ENCODE results near the gene CRX. TPM values are rescaled to one million over a fixed set of nuclear protein-coding genes. Genes with fewer than 3 reads are reported as not detected.

The CRX gene
- total RNA-seq, 1 donor = not detected

- Histone ChIP-seq H4K20me1 (ENCODE audit: insufficient read depth, low read length) (no peaks in the 10 kb centered on the region), H3K27me3 (ENCODE audit: insufficient read depth, low read length) (peaks cover 4% of the 10 kb centered on the region), H2AFZ (ENCODE audit: low read length) (no peak overlapping the region), H3K9me3 (ENCODE audit: low read depth, low read length) (no peaks in the 10 kb centered on the region), H3K4me1 (ENCODE audit: insufficient read depth, low read length) (no peaks in the 10 kb centered on the region), H3K4me3 (ENCODE audit: insufficient read depth, low read length) (no peak overlapping the region), H3K27ac (ENCODE audit: low read depth, low read length) (no peak overlapping the region), H3K79me2 (ENCODE audit: insufficient read depth, low read length) (no peaks in the 10 kb centered on the region), H3K4me2 (ENCODE audit: insufficient read depth, low read length) (no peak overlapping the region), H3K36me3 (ENCODE audit: insufficient read depth, low read length) (no peaks in the 10 kb centered on the region)
- TF ChIP-seq, protein P1, sequence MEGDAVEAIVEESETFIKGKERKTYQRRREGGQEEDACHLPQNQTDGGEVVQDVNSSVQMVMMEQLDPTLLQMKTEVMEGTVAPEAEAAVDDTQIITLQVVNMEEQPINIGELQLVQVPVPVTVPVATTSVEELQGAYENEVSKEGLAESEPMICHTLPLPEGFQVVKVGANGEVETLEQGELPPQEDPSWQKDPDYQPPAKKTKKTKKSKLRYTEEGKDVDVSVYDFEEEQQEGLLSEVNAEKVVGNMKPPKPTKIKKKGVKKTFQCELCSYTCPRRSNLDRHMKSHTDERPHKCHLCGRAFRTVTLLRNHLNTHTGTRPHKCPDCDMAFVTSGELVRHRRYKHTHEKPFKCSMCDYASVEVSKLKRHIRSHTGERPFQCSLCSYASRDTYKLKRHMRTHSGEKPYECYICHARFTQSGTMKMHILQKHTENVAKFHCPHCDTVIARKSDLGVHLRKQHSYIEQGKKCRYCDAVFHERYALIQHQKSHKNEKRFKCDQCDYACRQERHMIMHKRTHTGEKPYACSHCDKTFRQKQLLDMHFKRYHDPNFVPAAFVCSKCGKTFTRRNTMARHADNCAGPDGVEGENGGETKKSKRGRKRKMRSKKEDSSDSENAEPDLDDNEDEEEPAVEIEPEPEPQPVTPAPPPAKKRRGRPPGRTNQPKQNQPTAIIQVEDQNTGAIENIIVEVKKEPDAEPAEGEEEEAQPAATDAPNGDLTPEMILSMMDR (IDR thresholded peaks at IDR 0.05; ENCODE audit: extremely low read depth, low read depth, low read length) = no peak
- DNase-seq (ENCODE audit: insufficient read length, low spot score, missing footprints) = no peak
Measured at GRCh38 chr19:47890865-47891621, 69.3 kb downstream of the CRX start.

GRCh38 chr19:47891622-47891922 is 69.8 kb downstream of the CRX start:
- H2AFZ ChIP-seq (ENCODE audit: low read length) = no peak overlapping the region
- no peak overlapping the region for H3K4me2 ChIP-seq (ENCODE audit: insufficient read depth, low read length)
- H3K4me3 ChIP-seq (ENCODE audit: insufficient read depth, low read length) = no peak overlapping the region
- no peaks in the 10 kb centered on the region for H3K27me3 ChIP-seq (ENCODE audit: insufficient read depth, low read length)
- TF ChIP-seq, protein P1 (IDR thresholded peaks at IDR 0.05; ENCODE audit: extremely low read depth, low read depth, low read length) = no peak
- no peaks in the 10 kb centered on the region for H3K79me2 ChIP-seq (ENCODE audit: insufficient read depth, low read length)
- no peaks in the 10 kb centered on the region for H3K9me3 ChIP-seq (ENCODE audit: low read depth, low read length)
- H3K27ac ChIP-seq (ENCODE audit: low read depth, low read length) = no peak overlapping the region
- no peaks in the 10 kb centered on the region for H3K4me1 ChIP-seq (ENCODE audit: insufficient read depth, low read length)
- peak; percentile 5 for DNase-seq (ENCODE audit: insufficient read length, low spot score, missing footprints)
- no peaks in the 10 kb centered on the region for H3K36me3 ChIP-seq (ENCODE audit: insufficient read depth, low read length)
- H4K20me1 ChIP-seq (ENCODE audit: insufficient read depth, low read length) = no peaks in the 10 kb centered on the region

DNA sequence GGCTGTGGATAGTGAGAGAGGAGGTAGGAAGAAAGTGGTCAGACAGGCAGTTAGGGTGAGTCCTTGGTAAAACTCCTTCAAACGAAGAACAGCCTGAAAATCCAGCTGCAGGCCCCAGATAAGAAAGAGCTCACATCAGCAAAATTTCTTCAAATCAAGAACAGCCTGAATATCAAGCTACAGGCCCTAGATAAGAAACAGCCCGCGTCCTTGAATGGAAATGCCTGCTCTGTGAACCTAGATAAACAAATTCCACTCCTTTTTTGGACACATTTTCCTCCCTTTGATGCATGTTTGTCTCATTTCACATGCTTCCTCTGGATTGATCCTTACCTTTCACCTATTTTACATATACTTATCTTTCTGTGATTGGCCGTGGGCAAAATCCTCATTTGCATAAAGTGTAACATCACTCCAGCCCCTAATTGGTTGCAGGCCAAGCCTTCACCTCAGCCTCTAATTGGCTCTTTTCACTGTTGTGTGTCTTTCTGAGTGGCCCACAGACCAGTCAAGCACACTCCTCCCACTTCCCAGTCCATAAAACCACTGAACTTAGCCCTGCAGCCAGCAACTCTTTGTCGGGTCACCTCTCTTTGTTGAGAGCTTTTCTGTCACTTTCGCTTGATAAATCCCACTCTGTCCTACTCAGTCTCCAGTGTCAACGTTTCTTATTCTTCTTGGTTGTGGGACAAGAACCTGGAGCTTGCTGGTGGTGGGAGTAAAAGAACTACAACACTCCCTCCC is 70.4 kb downstream of the CRX start:
- no peaks in the 10 kb centered on the region for H3K27me3 ChIP-seq (ENCODE audit: insufficient read depth, low read length)
- no peaks in the 10 kb centered on the region for H3K36me3 ChIP-seq (ENCODE audit: insufficient read depth, low read length)
- no peak overlapping the region for H2AFZ ChIP-seq (ENCODE audit: low read length)
- H3K4me3 ChIP-seq (ENCODE audit: insufficient read depth, low read length) = no peak overlapping the region
- DNase-seq (ENCODE audit: insufficient read length, low spot score, missing footprints) = peak; percentile 25
- TF ChIP-seq, protein P1 (IDR thresholded peaks at IDR 0.05; ENCODE audit: extremely low read depth, low read depth, low read length) = no peak
- no peak overlapping the region for H3K4me2 ChIP-seq (ENCODE audit: insufficient read depth, low read length)
- no peaks in the 10 kb centered on the region for H3K9me3 ChIP-seq (ENCODE audit: low read depth, low read length)
- no peaks in the 10 kb centered on the region for H3K79me2 ChIP-seq (ENCODE audit: insufficient read depth, low read length)
- H3K4me1 ChIP-seq (ENCODE audit: insufficient read depth, low read length) = no peaks in the 10 kb centered on the region
- no peaks in the 10 kb centered on the region for H4K20me1 ChIP-seq (ENCODE audit: insufficient read depth, low read length)
- H3K27ac ChIP-seq (ENCODE audit: low read depth, low read length) = no peak overlapping the region

Small RNA genes within 50 kb of the gene (small RNA-seq; reads per million reads assigned to genes)
- not detected for gene AC008745.1

Other genes starting within 250 kb of the CRX start
- gene ZNF541, start 248.8 kb upstream of the CRX start, total RNA-seq = under 0.01 TPM in 2 replicates
- gene BICRA, start 212.8 kb upstream of the CRX start, total RNA-seq = 3.8 and 4.7 TPM in 2 replicates
- gene EHD2, start 108.5 kb upstream of the CRX start, total RNA-seq = 136 and 144 TPM in 2 replicates
- gene NOP53, start 76.4 kb upstream of the CRX start, total RNA-seq = 55.7 and 56.6 TPM in 2 replicates
- 76.7 and 78.4 TPM in 2 replicates for gene SELENOW, start 43.2 kb upstream of the CRX start, total RNA-seq
- gene TPRX1, start 17.4 kb upstream of the CRX start, total RNA-seq = not detected in 2 replicates
- gene TPRX2, start 37.3 kb downstream of the CRX start, total RNA-seq = not detected in 2 replicates
- gene SULT2A1, start 64.4 kb downstream of the CRX start, total RNA-seq = not detected in 2 replicates
- not detected in 2 replicates for gene BSPH1, start 170.2 kb downstream of the CRX start, total RNA-seq
- not detected in 2 replicates for gene ELSPBP1, start 172.7 kb downstream of the CRX start, total RNA-seq
- gene CABP5, start 222.1 kb downstream of the CRX start, total RNA-seq = not detected in 2 replicates